ENCODE results near the gene UBTD1. TPM values are rescaled to one million over a fixed set of nuclear protein-coding genes. Genes with fewer than 3 reads are reported as not detected.

UBTD1 gene
- total RNA-seq, 1 donor from 2014 or later: 11.6 TPM

DNA sequence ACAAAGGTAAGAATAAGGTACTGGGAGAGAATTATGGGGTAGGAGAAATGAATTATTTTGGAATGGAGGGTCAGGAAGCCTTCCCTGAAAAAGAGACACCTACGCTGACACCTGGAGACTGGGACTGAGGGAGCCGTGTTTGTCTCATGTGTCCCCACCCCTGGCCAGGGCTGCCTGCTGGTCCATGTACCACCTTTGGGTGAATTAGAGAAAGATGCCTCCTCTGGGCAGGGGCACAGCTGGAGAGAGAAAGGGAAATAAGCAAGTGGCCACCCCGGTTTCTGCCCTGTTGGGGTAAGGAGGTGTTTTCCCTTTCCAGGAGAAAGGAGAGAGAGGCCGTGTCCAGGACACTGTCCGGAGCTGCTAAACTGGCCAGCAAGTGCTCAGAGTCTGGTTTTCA is 21.8 kb downstream of the UBTD1 start:
- Mint-ChIP-seq H3K4me3 (no peak overlapping the region), H3K27me3 (peaks cover 3% of the 10 kb centered on the region), H3K9me3 (no peaks in the 10 kb centered on the region), H3K4me1 (ENCODE audit: unreplicated experiment) (peaks cover 23% of the 10 kb centered on the region), H3K36me3 (no peaks in the 10 kb centered on the region), H3K27ac (peak overlapping the region; percentile 76)
- no peak for DNase-seq (ENCODE audit: extremely low spot score, unreplicated experiment)
- TF ChIP-seq CTCF (conservative IDR thresholded peaks at IDR 0.05): no peak

DNA sequence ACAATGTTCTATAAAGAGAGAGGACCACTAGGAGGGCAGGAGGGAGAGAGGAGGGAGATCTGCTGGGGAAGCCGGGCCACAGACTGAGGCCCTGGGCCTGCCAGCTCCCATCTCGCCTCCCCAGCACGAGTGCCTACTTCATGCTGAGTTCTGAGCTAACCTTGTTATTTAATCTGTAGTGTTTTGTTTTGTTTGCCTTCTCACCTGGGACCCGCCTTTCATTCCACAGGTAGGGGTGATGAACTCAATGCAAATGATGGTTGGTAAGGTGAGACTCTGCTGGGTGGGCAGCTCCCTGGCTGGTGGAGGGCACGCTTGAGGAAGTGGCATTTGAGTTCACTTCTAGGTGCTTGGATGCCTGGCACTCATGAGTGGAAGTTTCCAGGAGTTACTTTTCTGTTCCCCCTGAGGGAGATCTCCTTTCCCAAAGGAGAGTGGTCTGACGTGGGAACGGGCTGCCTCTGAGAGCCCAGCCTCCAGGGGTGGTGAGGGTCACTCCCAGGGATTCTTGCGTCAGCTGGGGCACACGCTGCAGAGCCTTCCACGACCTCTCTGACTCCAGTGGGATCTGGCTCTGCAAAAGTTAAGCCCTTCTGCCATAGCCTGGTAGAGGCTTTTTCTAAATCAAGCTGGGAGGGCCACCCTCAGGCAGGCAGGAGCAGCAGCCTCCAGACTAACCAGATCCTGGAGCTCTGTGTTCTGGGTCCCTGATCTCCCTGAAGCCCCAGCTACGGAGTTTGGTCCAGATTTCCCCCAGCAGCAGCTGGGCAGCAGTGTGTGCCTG is 22.4 kb downstream of the UBTD1 start:
- Mint-ChIP-seq H3K4me1 (ENCODE audit: unreplicated experiment) (peaks cover 25% of the 10 kb centered on the region), H3K9me3 (no peaks in the 10 kb centered on the region), H3K27me3 (peaks cover 3% of the 10 kb centered on the region), H3K36me3 (no peaks in the 10 kb centered on the region), H3K27ac (peak overlapping the region; percentile 76), H3K4me3 (no peak overlapping the region)
- no peak for DNase-seq (ENCODE audit: extremely low spot score, unreplicated experiment)
- TF ChIP-seq CTCF (conservative IDR thresholded peaks at IDR 0.05): no peak

DNA sequence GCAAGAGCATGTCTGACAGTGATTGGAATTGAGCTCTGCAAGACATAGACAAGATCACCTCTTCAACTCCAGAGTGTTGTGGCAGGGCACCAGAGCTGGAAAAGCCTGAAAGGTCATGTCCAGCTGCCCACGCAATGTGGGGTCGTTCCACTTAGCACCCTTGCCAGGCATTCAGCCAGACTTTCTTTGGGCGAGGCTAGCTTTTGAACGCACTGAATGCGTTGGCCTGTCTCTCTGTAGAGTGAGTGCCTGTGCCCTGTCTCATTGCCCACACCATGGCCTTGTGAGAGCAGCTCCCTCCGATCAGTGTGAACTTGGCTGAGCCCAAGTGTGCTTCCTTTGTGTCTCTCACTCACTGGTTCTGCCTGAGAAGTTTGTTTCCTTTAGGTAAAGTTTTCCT is 23.3 kb downstream of the UBTD1 start:
- peaks cover 3% of the 10 kb centered on the region for H3K27me3 Mint-ChIP-seq
- peaks cover 25% of the 10 kb centered on the region for H3K4me1 Mint-ChIP-seq (ENCODE audit: unreplicated experiment)
- no peak for TF ChIP-seq CTCF (conservative IDR thresholded peaks at IDR 0.05)
- DNase-seq (ENCODE audit: extremely low spot score, unreplicated experiment): no peak
- no peaks in the 10 kb centered on the region for H3K9me3 Mint-ChIP-seq
- peak overlapping the region; percentile 94 for H3K27ac Mint-ChIP-seq
- no peaks in the 10 kb centered on the region for H3K36me3 Mint-ChIP-seq
- peak overlapping the region; percentile 58 for H3K4me3 Mint-ChIP-seq

GRCh38 chr10:97522937-97523336 is 24.2 kb downstream of the UBTD1 start:
- H3K36me3 Mint-ChIP-seq: no peaks in the 10 kb centered on the region
- peak overlapping the region; percentile 11 for H3K4me3 Mint-ChIP-seq
- no peak for DNase-seq (ENCODE audit: extremely low spot score, unreplicated experiment)
- peak overlapping the region; percentile 94 for H3K27ac Mint-ChIP-seq
- H3K27me3 Mint-ChIP-seq: peaks cover 3% of the 10 kb centered on the region
- H3K4me1 Mint-ChIP-seq (ENCODE audit: unreplicated experiment): peaks cover 25% of the 10 kb centered on the region
- H3K9me3 Mint-ChIP-seq: no peaks in the 10 kb centered on the region
- no peak for TF ChIP-seq CTCF (conservative IDR thresholded peaks at IDR 0.05)

DNA sequence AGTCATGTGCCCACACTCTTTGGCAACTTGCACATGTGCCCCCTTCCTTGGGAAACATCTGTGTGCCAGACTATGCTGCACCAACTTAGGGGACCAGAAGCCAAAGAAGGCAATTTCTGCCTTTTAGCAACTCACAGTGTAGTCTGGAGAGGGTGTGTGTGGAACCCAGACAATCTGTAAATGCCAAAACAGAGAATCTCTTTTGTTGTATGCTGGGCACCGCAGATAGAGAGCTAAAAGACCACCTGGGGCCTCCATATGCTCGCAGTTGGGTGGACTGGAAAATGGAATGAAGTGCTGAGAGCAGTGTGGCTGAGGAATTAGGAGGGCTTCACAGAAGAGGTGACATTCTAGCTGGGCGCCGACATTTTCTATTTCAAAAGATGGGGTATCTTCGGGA is 26.4 kb downstream of the UBTD1 start:
- no peak overlapping the region for H3K27ac Mint-ChIP-seq
- H3K4me3 Mint-ChIP-seq: no peak overlapping the region
- TF ChIP-seq CTCF (conservative IDR thresholded peaks at IDR 0.05): no peak
- DNase-seq (ENCODE audit: extremely low spot score, unreplicated experiment): no peak
- H3K9me3 Mint-ChIP-seq: peaks cover 4% of the 10 kb centered on the region
- peaks cover 3% of the 10 kb centered on the region for H3K27me3 Mint-ChIP-seq
- peaks cover 13% of the 10 kb centered on the region for H3K4me1 Mint-ChIP-seq (ENCODE audit: unreplicated experiment)
- peaks cover 5% of the 10 kb centered on the region for H3K36me3 Mint-ChIP-seq

Data from type B pancreatic cell (in vitro differentiated cells).